ENCODE results near the gene LIPI.
"Not testable (repeated sequence)": the region's sequence is repeated elsewhere in the genome, so short reads cannot be mapped to it uniquely, and the experiment has no call there.

The LIPI gene

GRCh38 chr21:14206222-14206621, 4.5 kb downstream of the LIPI start:
- Histone ChIP-seq H3K4me2 (ENCODE audit: low read length) (no peak overlapping the region), H3K9me3 (ENCODE audit: insufficient read depth, low read length) (no peaks in the 10 kb centered on the region), H3K36me3 (replicated peaks; ENCODE audit: low read depth, low read length) (no peaks in the 10 kb centered on the region), H3K27ac (ENCODE audit: low read length) (no peak overlapping the region), H2AFZ (ENCODE audit: low read depth, low read length) (no peak overlapping the region), H3K27me3 (ENCODE audit: low read depth, low read length) (no peaks in the 10 kb centered on the region), H3K4me1 (ENCODE audit: low read length) (no peaks in the 10 kb centered on the region), H4K20me1 (ENCODE audit: insufficient read depth, low read length) (no peaks in the 10 kb centered on the region), H3K9ac (ENCODE audit: low read length) (no peak overlapping the region), H3K4me3 (ENCODE audit: low read length) (no peak overlapping the region), H3K79me2 (ENCODE audit: low read length) (no peaks in the 10 kb centered on the region)
- TF ChIP-seq CTCF (IDR thresholded peaks at IDR 0.05; ENCODE audit: low read depth, low read length) (no peak), EZH2phosphoT487 (IDR thresholded peaks at IDR 0.05; ENCODE audit: low read depth) (no peak)

- H3K4me1 ChIP-seq (ENCODE audit: low read length); H2AFZ ChIP-seq (ENCODE audit: low read depth, low read length); H3K27me3 ChIP-seq (ENCODE audit: low read depth, low read length); H3K36me3 ChIP-seq (replicated peaks; ENCODE audit: low read depth, low read length); H3K9ac ChIP-seq (ENCODE audit: low read length); H3K4me2 ChIP-seq (ENCODE audit: low read length); H3K4me3 ChIP-seq (ENCODE audit: low read length); H4K20me1 ChIP-seq (ENCODE audit: insufficient read depth, low read length); H3K79me2 ChIP-seq (ENCODE audit: low read length); H3K27ac ChIP-seq (ENCODE audit: low read length); H3K9me3 ChIP-seq (ENCODE audit: insufficient read depth, low read length): not testable (repeated sequence)
These were observed 44.1 kb downstream of the LIPI start for GRCh38 chr21:14166463-14167223.

DNA sequence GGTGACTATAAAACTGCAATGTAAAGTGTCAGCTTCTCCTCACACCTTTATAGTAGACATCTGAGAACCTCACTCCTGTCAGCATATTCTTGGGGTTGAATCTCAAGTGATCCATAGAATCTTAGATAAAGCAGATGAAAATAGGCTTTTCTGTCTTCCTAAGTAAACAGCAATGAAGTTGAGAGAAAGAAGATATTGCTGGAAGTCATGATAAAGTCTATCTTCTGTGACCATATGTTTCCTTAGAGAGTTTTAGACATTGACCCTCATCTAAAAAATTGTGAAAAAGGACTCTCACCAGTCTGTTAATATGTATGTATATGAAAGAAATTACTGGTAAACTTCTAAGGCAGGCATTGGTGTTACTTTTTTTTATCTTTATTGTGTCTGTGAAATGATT, 66.8 kb downstream of the LIPI start:
- Histone ChIP-seq H3K79me2 (ENCODE audit: low read length) (no peaks in the 10 kb centered on the region), H3K36me3 (replicated peaks; ENCODE audit: low read depth, low read length) (no peaks in the 10 kb centered on the region), H4K20me1 (ENCODE audit: insufficient read depth, low read length) (no peaks in the 10 kb centered on the region), H2AFZ (ENCODE audit: low read depth, low read length) (no peak overlapping the region), H3K4me1 (ENCODE audit: low read length) (no peaks in the 10 kb centered on the region), H3K9ac (ENCODE audit: low read length) (no peak overlapping the region), H3K27me3 (ENCODE audit: low read depth, low read length) (no peaks in the 10 kb centered on the region), H3K9me3 (ENCODE audit: insufficient read depth, low read length) (no peaks in the 10 kb centered on the region), H3K4me3 (ENCODE audit: low read length) (no peak overlapping the region), H3K27ac (ENCODE audit: low read length) (no peak overlapping the region), H3K4me2 (ENCODE audit: low read length) (no peak overlapping the region)
- TF ChIP-seq EZH2phosphoT487 (IDR thresholded peaks at IDR 0.05; ENCODE audit: low read depth), result no peak
- TF ChIP-seq CTCF (IDR thresholded peaks at IDR 0.05; ENCODE audit: low read depth, low read length), result no peak

GRCh38 chr21:14124266-14124665, 86.5 kb downstream of the LIPI start:
- no peak for TF ChIP-seq EZH2phosphoT487 (IDR thresholded peaks at IDR 0.05; ENCODE audit: low read depth)
- TF ChIP-seq CTCF (IDR thresholded peaks at IDR 0.05; ENCODE audit: low read depth, low read length), result no peak
- no peaks in the 10 kb centered on the region for H3K27me3 ChIP-seq (ENCODE audit: low read depth, low read length)
- H3K9ac ChIP-seq (ENCODE audit: low read length), result no peak overlapping the region
- H3K79me2 ChIP-seq (ENCODE audit: low read length), result no peaks in the 10 kb centered on the region
- no peaks in the 10 kb centered on the region for H3K9me3 ChIP-seq (ENCODE audit: insufficient read depth, low read length)
- no peak overlapping the region for H3K4me3 ChIP-seq (ENCODE audit: low read length)
- no peaks in the 10 kb centered on the region for H4K20me1 ChIP-seq (ENCODE audit: insufficient read depth, low read length)
- H3K4me2 ChIP-seq (ENCODE audit: low read length), result no peak overlapping the region
- H3K36me3 ChIP-seq (replicated peaks; ENCODE audit: low read depth, low read length), result no peaks in the 10 kb centered on the region
- no peak overlapping the region for H2AFZ ChIP-seq (ENCODE audit: low read depth, low read length)
- no peaks in the 10 kb centered on the region for H3K4me1 ChIP-seq (ENCODE audit: low read length)
- H3K27ac ChIP-seq (ENCODE audit: low read length), result no peak overlapping the region

All from OCI-LY3 (cell line).